Vagina (tissue), 2 donors: Measurements from ENCODE around the gene DMKN. TPM values are rescaled to one million over a fixed set of nuclear protein-coding genes. Genes with fewer than 3 reads are reported as not detected.

Source experiments
- DNase-seq, 2 donors: peaks; one replicate each; pipeline ENCODE4 v3.0.0-alpha.2; 2017; ENCODE audit errors: extremely low spot score in 2 of 2
- H3K27ac ChIP-seq: fragments of 200-600 bp; sonication (generic); one replicate; pipeline ENCODE4 v1.5.1; 2019
- H3K27me3 ChIP-seq: fragments of 200-600 bp; sonication (generic); one replicate; pipeline ENCODE4 v1.5.1; 2019
- H3K36me3 ChIP-seq, 2 donors: fragments of 200-600 bp; sonication (generic); one replicate each; pipeline ENCODE4 v1.5.1; 2017 to 2019
- H3K4me1 ChIP-seq: fragments of 200-600 bp; sonication (generic); one replicate; pipeline ENCODE4 v1.5.1; 2019
- H3K4me3 ChIP-seq, 2 donors: fragments of 200-600 bp; sonication (generic); 1 replicate in 1 of 2; 2 replicates in 1 of 2; pipeline ENCODE4 v1.5.1; 2016 to 2019
- H3K9me3 ChIP-seq: fragments of 200-600 bp; sonication (generic); one replicate; pipeline ENCODE4 v1.5.1; 2019
- POLR2A ChIP-seq, 2 donors: fragments of 450-650 bp; IDR thresholded peaks; one replicate each; pipeline ENCODE4 v1.6.1; 2017; ENCODE audit warnings: antibody characterized with exemption in 2 of 2, mild to moderate bottlenecking in 2 of 2, moderate library complexity in 2 of 2
- POLR2AphosphoS5 ChIP-seq, 2 donors: sonication (generic); formaldehyde crosslinking; IDR thresholded peaks; one replicate each; pipeline ENCODE4 v1.9.0; 2017; ENCODE audit warnings: antibody characterized with exemption in 2 of 2, mild to moderate bottlenecking in 2 of 2, low read depth in 1 of 2; ENCODE audit not compliant: insufficient read depth in 1 of 2
- intact Hi-C: fragments of 100-400 bp; cut with DNase I; formaldehyde crosslinking; loops from one replicate; pipeline ENCODE4 v1.15.1; 2023
- total RNA-seq: library from RNA; depleted of rRNA; stranded (reverse); fragments of >200 nt; gene quantifications from one replicate; pipeline ENCODE4 v1.2.3, GENCODE V29; 2016
- TF ChIP-seq, protein P1 (sequence below), 3 experiments: fragments of 450-650 bp in 2 of 3; fragments of 200-600 bp in 1 of 3; sonication (generic) in 1 of 3; IDR thresholded peaks; one replicate each; pipeline ENCODE4 v1.5.1; 2017 to 2019; ENCODE audit warnings: antibody characterized with exemption in 3 of 3, mild to moderate bottlenecking in 2 of 3, moderate library complexity in 2 of 3

The DMKN gene
- total RNA-seq, 1 donor from 2014 or later = 237 TPM

DNA sequence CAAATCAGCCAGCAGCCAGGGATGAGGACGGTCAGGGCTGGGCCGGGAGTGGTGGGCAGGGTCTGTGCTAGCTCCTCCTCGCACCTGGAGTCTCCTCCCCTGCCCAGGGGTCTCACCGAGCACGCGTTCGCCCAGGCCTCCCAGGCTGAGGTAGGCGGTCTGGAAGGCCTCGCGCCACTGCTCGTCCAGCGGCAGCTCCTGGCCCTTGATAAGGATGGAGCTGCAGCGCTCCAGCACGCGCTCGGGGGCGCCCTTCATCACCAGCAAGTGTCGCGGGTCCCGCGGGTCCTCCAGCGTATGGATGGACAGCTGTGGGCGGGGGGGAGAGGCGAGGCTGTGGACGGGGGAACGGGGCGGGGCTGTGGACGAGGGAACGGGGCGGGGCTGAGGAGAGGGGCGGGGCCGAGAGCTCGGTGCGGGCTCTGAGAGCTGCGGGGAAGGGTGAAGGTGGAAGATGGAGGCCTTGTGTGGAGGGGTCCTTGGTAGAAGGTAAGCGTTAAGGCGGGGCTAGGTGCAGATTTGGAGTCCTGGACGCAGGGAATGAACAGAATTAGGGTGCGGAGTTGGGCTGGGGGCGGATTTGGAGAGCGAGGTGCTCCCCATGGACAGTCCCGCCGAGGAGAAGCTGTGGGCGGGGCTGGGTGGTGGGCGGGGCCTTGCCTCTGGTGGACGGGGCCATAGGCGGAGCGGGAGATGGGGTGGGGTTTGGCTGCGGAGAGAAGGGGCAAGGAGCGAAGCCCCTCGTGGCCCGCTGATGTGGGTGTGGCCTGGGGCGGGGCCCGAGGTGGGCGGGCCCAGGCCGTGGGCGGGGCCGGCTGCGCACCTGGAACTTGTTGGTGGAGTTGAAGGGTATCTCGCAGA is 44.3 kb upstream of the DMKN start:
- Histone ChIP-seq H3K27ac (no peak overlapping the region), H3K4me1 (peaks cover 13% of the 10 kb centered on the region), H3K9me3 (no peaks in the 10 kb centered on the region), H3K4me3 (peak overlapping the region; percentile 16 to 30), H3K36me3 (no peaks in the 10 kb centered on the region), H3K27me3 (no peaks in the 10 kb centered on the region)
- intact Hi-C loops = no loop called here
- TF ChIP-seq, protein P1, sequence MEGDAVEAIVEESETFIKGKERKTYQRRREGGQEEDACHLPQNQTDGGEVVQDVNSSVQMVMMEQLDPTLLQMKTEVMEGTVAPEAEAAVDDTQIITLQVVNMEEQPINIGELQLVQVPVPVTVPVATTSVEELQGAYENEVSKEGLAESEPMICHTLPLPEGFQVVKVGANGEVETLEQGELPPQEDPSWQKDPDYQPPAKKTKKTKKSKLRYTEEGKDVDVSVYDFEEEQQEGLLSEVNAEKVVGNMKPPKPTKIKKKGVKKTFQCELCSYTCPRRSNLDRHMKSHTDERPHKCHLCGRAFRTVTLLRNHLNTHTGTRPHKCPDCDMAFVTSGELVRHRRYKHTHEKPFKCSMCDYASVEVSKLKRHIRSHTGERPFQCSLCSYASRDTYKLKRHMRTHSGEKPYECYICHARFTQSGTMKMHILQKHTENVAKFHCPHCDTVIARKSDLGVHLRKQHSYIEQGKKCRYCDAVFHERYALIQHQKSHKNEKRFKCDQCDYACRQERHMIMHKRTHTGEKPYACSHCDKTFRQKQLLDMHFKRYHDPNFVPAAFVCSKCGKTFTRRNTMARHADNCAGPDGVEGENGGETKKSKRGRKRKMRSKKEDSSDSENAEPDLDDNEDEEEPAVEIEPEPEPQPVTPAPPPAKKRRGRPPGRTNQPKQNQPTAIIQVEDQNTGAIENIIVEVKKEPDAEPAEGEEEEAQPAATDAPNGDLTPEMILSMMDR (IDR thresholded peaks at IDR 0.05) = no peak
- TF ChIP-seq POLR2A (IDR thresholded peaks at IDR 0.05) (no peak), POLR2AphosphoS5 (IDR thresholded peaks at IDR 0.05; ENCODE audit: insufficient read depth in 1 of 2, low read depth in 1 of 2) (no peak)
- DNase-seq = no peak

DNA sequence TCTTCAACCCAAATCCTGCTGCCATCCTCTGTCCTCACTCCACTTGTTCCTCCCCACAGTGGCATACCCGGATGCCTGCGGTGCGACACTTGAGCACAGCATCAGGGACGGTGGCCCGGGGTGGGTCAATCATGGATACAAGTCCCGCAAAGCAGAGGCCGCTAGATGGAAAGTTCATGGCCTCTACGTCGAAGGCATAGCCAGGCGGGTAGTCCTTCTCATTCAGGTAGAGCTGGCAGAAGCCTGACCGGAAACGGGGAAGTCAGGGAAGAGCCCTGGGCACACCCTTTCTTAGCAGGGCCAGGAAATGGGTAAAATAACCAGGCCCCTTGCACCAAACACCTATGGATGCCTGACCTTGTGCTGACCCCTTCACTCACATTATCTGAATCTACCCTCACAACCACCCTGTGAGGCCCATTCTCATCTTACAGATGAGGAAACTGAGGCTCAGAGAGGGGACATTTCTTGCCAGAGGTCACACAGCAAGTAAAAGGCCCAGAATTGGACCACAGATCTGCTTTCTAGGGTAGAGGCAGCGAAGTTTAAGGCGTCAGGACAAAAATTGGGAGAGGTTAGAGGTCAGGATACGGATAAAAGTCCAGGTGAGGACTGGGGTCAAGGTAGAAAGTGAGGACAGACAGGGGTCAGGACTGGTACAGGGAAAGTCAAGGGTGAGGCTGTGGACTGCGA is 43.5 kb upstream of the DMKN start:
- TF ChIP-seq POLR2AphosphoS5 (IDR thresholded peaks at IDR 0.05; ENCODE audit: insufficient read depth in 1 of 2, low read depth in 1 of 2) = no peak
- intact Hi-C loops = no loop called here
- no peaks in the 10 kb centered on the region for H3K27me3 ChIP-seq
- no peak overlapping the region for H3K27ac ChIP-seq
- H3K4me3 ChIP-seq = no peak overlapping the region
- peaks cover 13% of the 10 kb centered on the region for H3K4me1 ChIP-seq
- no peaks in the 10 kb centered on the region for H3K9me3 ChIP-seq
- DNase-seq = no peak
- H3K36me3 ChIP-seq = no peaks in the 10 kb centered on the region

DNA sequence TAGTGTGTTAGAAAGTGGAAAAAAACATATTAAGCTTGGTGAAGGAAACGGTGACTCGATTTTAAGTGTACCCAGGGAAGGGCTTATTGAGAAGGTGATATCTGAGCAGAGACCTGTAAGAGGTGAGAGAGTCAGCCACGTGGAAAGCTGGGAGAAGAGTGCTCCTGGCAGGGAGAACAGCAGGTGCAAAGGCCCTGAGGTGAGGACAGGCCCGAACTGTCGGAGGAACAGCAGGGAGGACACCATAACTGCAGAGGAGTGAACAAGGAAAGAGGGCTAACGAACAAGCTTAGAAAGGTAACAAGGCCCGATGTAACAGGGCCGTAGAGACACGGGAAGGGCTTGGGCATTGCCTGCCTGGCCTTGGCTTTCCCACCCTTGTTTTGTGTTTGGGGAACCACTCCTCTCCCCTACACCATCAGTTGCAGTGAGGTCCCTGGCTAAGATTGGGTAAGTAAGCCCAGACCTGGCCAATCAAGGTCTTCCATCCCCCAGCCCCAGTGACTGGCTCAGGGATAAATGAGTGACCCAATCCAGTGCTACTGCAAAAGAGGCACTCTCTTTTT is 42.7 kb upstream of the DMKN start:
- Histone ChIP-seq H3K9me3 (no peaks in the 10 kb centered on the region), H3K36me3 (no peaks in the 10 kb centered on the region), H3K27ac (no peak overlapping the region), H3K4me3 (no peak overlapping the region), H3K4me1 (peaks cover 13% of the 10 kb centered on the region), H3K27me3 (no peaks in the 10 kb centered on the region)
- intact Hi-C loops = no loop called here
- TF ChIP-seq POLR2A (IDR thresholded peaks at IDR 0.05) = no peak
- TF ChIP-seq, protein P1 (IDR thresholded peaks at IDR 0.05) = no peak
- TF ChIP-seq POLR2AphosphoS5 (IDR thresholded peaks at IDR 0.05; ENCODE audit: insufficient read depth in 1 of 2, low read depth in 1 of 2) = no peak
- DNase-seq = no peak

DNA sequence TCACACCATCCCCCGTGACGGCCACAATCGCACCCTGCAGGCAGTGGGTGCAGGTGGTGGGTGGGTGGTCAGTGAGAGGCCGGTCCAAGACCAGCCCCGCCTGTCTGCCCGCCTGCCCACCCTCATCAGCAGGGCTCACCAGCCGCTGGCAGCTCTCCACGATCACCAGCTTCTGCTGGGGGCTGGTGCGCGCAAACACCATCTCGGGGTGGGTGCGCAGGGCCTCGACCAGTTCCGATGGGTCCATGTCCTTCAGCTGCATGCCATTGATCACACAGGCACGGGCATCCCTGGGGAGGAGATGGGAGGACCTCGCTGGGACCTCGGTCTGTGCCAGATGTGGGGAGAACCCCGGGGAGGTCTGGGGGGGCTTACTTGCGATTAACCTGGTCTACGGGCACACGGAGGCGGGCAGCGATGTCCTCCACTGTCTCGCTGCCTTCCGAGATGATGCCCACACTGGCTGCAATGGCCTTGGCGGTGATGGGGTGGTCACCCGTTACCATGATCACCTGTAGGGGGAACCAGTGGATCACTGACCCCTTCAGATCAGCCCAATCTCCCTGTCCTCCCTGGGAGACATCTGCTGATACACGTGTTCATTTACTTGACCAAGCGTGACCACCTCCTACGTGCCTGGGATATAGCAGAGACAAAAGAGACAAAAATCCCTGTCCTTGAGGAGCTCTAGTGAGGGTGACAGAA is 42.0 kb upstream of the DMKN start:
- Histone ChIP-seq H3K27ac (no peak overlapping the region), H3K27me3 (no peaks in the 10 kb centered on the region), H3K36me3 (no peaks in the 10 kb centered on the region), H3K9me3 (no peaks in the 10 kb centered on the region), H3K4me1 (peaks cover 13% of the 10 kb centered on the region), H3K4me3 (no peak overlapping the region)
- TF ChIP-seq POLR2A (IDR thresholded peaks at IDR 0.05) (no peak), POLR2AphosphoS5 (IDR thresholded peaks at IDR 0.05; ENCODE audit: insufficient read depth in 1 of 2, low read depth in 1 of 2) (no peak)
- TF ChIP-seq, protein P1 (IDR thresholded peaks at IDR 0.05) = no peak
- no peak for DNase-seq
- intact Hi-C loops = no loop called here

DNA sequence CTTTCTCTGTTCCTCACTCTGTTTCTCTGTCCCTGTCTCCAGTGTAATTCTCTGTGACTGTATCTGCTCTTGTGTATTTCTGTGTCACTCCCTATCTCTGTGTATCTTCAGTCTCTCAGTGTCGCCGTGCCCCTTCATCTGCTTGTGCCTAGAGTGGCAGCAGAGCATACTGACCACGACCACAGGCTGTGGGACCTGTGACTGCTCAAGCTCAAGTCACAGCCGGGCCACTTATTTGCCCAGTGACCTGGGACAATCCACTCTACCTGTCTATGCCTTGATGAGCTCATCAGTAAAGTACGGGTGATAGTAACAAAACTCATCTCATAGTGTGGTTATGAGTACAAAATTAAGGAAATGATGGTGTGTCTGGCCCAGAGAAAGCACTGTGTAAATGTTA is 40.6 kb upstream of the DMKN start:
- DNase-seq = no peak
- Histone ChIP-seq H3K4me3 (no peak overlapping the region), H3K4me1 (peaks cover 13% of the 10 kb centered on the region), H3K36me3 (no peaks in the 10 kb centered on the region), H3K9me3 (no peaks in the 10 kb centered on the region), H3K27ac (no peak overlapping the region), H3K27me3 (no peaks in the 10 kb centered on the region)
- intact Hi-C loops = no loop called here
- TF ChIP-seq POLR2AphosphoS5 (IDR thresholded peaks at IDR 0.05; ENCODE audit: insufficient read depth in 1 of 2, low read depth in 1 of 2) (no peak), POLR2A (IDR thresholded peaks at IDR 0.05) (no peak)
- TF ChIP-seq, protein P1 (IDR thresholded peaks at IDR 0.05) = no peak
